Subcutaneous adipose tissue (tissue), 4 donors: ENCODE measurements around the gene DISC1. TPM values are rescaled to one million over a fixed set of nuclear protein-coding genes. Genes with fewer than 3 reads are reported as not detected.

Experiments used
- CTCF ChIP-seq: fragments of 450-650 bp; IDR thresholded peaks from one replicate; pipeline ENCODE4 v1.5.1; 2016; ENCODE audit warnings: low read depth, mild to moderate bottlenecking, control low read depth, antibody characterized with exemption, moderate library complexity
- total RNA-seq, 4 donors: library from RNA; depleted of rRNA; stranded (reverse); fragments of >200 nt; gene quantifications; one replicate each; pipeline ENCODE4 v1.1.0, GENCODE V29; 2016

Gene DISC1
- total RNA-seq, 4 donors from 2014 or later: 9.8 to 21.6 (median 19.7) TPM

- TF ChIP-seq CTCF: no peak
Observed at GRCh38 chr1:231724876-231725647, 98.5 kb downstream of the DISC1 start.

DNA sequence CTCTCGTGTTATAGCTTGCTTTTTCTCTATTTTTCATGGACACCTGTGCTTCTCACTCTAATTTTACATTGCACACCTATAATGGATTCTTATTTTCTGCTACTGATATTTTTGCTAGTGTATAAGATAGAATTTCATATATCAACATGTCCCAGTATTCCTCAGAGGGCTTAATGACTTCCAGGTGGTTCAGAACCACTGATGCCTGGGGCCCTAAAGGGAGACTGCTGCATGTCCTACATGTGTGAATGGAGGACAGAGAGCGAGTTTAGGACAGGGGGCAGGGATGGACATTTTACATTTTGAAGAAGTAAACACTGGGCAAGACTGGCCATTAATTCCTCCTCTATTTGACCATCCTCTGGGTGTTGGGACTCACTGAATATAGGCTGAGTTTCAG is 100.6 kb downstream of the DISC1 start:
- TF ChIP-seq CTCF: no peak

- no peak for TF ChIP-seq CTCF
Observed at GRCh38 chr1:231729544-231729943, 103.0 kb downstream of the DISC1 start.

GRCh38 chr1:231731268-231731667 is 104.7 kb downstream of the DISC1 start:
- no peak for TF ChIP-seq CTCF

DNA sequence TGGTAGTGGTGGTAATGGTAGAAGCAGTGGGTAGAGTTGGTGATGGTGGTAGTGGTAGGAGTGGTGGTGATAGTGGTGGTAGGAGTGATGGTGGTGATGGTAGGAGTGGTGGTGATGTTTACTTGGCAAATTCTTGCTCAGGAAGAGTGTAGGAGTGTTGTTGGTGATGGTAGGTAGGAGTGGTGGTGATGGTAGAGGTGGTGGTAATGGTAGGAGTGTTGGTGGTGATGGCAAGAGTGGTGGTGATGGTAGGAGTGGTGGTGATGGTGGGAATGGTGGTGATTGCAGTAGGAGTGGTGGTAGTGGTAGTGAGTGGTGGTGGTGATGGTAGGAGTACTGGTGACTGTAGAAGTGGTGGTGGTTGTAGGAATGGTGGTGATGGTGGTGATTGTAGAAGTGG is 106.5 kb downstream of the DISC1 start:
- TF ChIP-seq CTCF: no peak

- TF ChIP-seq CTCF: no peak
Observed at GRCh38 chr1:231733672-231734071, 107.1 kb downstream of the DISC1 start.

DNA sequence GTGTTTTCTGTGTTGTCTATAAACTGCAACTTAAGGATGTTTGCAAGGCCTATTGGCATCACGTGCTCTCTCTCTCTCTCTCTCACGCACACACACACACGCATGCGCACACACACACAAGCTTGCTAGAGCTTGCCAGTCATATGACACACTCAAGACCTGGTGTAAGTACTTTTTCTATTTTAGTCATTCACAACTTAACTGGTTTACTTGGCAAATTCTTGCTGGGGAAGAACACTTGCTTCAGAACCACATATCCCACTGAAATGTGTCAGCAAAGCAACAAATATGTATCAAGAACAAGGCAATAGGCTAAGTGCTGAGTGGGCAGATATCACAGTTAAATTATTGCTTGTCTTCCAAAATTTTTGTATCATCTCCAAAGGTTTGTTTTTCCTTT is 107.8 kb downstream of the DISC1 start:
- TF ChIP-seq CTCF: no peak
